Activated T-helper 1 cell treated with anti-CD3 and anti-CD28 coated beads, Interleukin-12 subunit alpha, Interleukin-12 subunit beta, Interleukin-2, Interleukin-4 antibody, amounts not matched to agents 30 ng/mL and 10 ng/mL and 1 ng/mL, durations not matched to agents 14 hours and 24 hours and 36 hours (primary cell): ENCODE measurements around the gene TRNP1. TPM values are rescaled to one million over a fixed set of nuclear protein-coding genes. Genes with fewer than 3 reads are reported as not detected.

Source experiments
- DNase-seq: peaks from one replicate; pipeline ENCODE4 v3.0.0; 2021; ENCODE audit warnings: low spot score
- H3K27ac Mint-ChIP-seq: one replicate; pipeline ENCODE4 v1.8.0; 2021; ENCODE audit warnings: mild to moderate bottlenecking, mixed read lengths
- H3K27me3 Mint-ChIP-seq: one replicate; pipeline ENCODE4 v1.8.0; 2022; ENCODE audit warnings: mild to moderate bottlenecking, moderate library complexity, mixed read lengths; ENCODE audit not compliant: insufficient read depth
- H3K36me3 Mint-ChIP-seq: one replicate; pipeline ENCODE4 v1.8.0; 2021; ENCODE audit warnings: low read depth, mixed read lengths
- H3K4me1 Mint-ChIP-seq: one replicate; pipeline ENCODE4 v1.8.0; 2021; ENCODE audit warnings: low read depth, mixed read lengths
- H3K4me3 Mint-ChIP-seq: one replicate; pipeline ENCODE4 v1.8.0; 2021; ENCODE audit warnings: mild to moderate bottlenecking, moderate library complexity, mixed read lengths
- H3K9me3 Mint-ChIP-seq: one replicate; pipeline ENCODE4 v1.8.0; 2021; ENCODE audit warnings: mixed read lengths
- intact Hi-C: fragments of 100-400 bp; cut with micrococcal nuclease; formaldehyde crosslinking; loops from one replicate; pipeline ENCODE4 v1.15.1; 2024
- total RNA-seq: library from RNA; stranded (reverse); gene quantifications from 2 replicates; pipeline ENCODE4 v1.2.3, GENCODE V29; 2022

The TRNP1 gene
- total RNA-seq, 1 donor from 2014 or later: 2.0 TPM

GRCh38 chr1:26999440-26999987 is 6.0 kb downstream of the TRNP1 start:
- Mint-ChIP-seq H3K4me1 (peaks cover 9% of the 10 kb centered on the region), H3K9me3 (no peaks in the 10 kb centered on the region)
- intact Hi-C loops: loop anchor here (5.0 kb wide), 1 partner anchor 138 kb away; no protein-coding TSS in a partner anchor

GRCh38 chr1:27000090-27000816 is 6.8 kb downstream of the TRNP1 start:
- no peaks in the 10 kb centered on the region for H3K36me3 Mint-ChIP-seq
- peaks cover 9% of the 10 kb centered on the region for H3K4me1 Mint-ChIP-seq
- no peak overlapping the region for H3K4me3 Mint-ChIP-seq
- H3K27me3 Mint-ChIP-seq: peaks cover 33% of the 10 kb centered on the region
- intact Hi-C loops: no loop called here
- no peak overlapping the region for H3K27ac Mint-ChIP-seq
- H3K9me3 Mint-ChIP-seq: no peaks in the 10 kb centered on the region
- no peak for DNase-seq

More at GRCh38 chr1:26999440-26999987, 6.0 kb downstream of the TRNP1 start:
- Mint-ChIP-seq H3K27ac (no peak overlapping the region), H3K27me3 (peaks cover 40% of the 10 kb centered on the region), H3K36me3 (no peaks in the 10 kb centered on the region), H3K4me3 (no peak overlapping the region)
- no peak for DNase-seq

- H3K36me3 Mint-ChIP-seq: no peaks in the 10 kb centered on the region
- intact Hi-C loops: no loop called here
- H3K4me3 Mint-ChIP-seq: no peak overlapping the region
- peaks cover 9% of the 10 kb centered on the region for H3K4me1 Mint-ChIP-seq
- no peaks in the 10 kb centered on the region for H3K9me3 Mint-ChIP-seq
- no peak for DNase-seq
- no peak overlapping the region for H3K27ac Mint-ChIP-seq
- H3K27me3 Mint-ChIP-seq: peaks cover 27% of the 10 kb centered on the region
Observed at GRCh38 chr1:27000817-27001460, 7.4 kb downstream of the TRNP1 start.

- Mint-ChIP-seq H3K36me3 (no peaks in the 10 kb centered on the region), H3K4me1 (peaks cover 9% of the 10 kb centered on the region), H3K27me3 (peaks cover 20% of the 10 kb centered on the region), H3K27ac (no peak overlapping the region), H3K4me3 (no peak overlapping the region), H3K9me3 (no peaks in the 10 kb centered on the region)
- DNase-seq: no peak
- intact Hi-C loops: no loop called here
Observed at GRCh38 chr1:27001570-27002360, 8.3 kb downstream of the TRNP1 start.

GRCh38 chr1:27003745-27004470 is 10.4 kb downstream of the TRNP1 start:
- DNase-seq: no peak
- Mint-ChIP-seq H3K27ac (no peak overlapping the region), H3K27me3 (peaks cover 18% of the 10 kb centered on the region), H3K4me3 (no peak overlapping the region), H3K4me1 (no peaks in the 10 kb centered on the region), H3K36me3 (no peaks in the 10 kb centered on the region), H3K9me3 (no peaks in the 10 kb centered on the region)
- intact Hi-C loops: no loop called here

GRCh38 chr1:27004471-27005165 is 11.1 kb downstream of the TRNP1 start:
- no peak for DNase-seq
- intact Hi-C loops: no loop called here
- Mint-ChIP-seq H3K4me3 (no peak overlapping the region), H3K27me3 (peaks cover 24% of the 10 kb centered on the region), H3K36me3 (no peaks in the 10 kb centered on the region), H3K4me1 (no peaks in the 10 kb centered on the region), H3K9me3 (no peaks in the 10 kb centered on the region), H3K27ac (no peak overlapping the region)

- Mint-ChIP-seq H3K9me3 (no peaks in the 10 kb centered on the region), H3K4me3 (no peak overlapping the region), H3K36me3 (no peaks in the 10 kb centered on the region), H3K4me1 (no peaks in the 10 kb centered on the region), H3K27me3 (peaks cover 26% of the 10 kb centered on the region), H3K27ac (no peak overlapping the region)
- DNase-seq: no peak
- intact Hi-C loops: no loop called here
Observed at GRCh38 chr1:27005166-27005530, 11.7 kb downstream of the TRNP1 start.

GRCh38 chr1:27005648-27006496 is 12.4 kb downstream of the TRNP1 start:
- no peak for DNase-seq
- no peaks in the 10 kb centered on the region for H3K9me3 Mint-ChIP-seq
- H3K27ac Mint-ChIP-seq: no peak overlapping the region
- H3K36me3 Mint-ChIP-seq: no peaks in the 10 kb centered on the region
- intact Hi-C loops: no loop called here
- H3K4me1 Mint-ChIP-seq: no peaks in the 10 kb centered on the region
- H3K4me3 Mint-ChIP-seq: no peak overlapping the region
- H3K27me3 Mint-ChIP-seq: peaks cover 25% of the 10 kb centered on the region

- no peak for DNase-seq
- Mint-ChIP-seq H3K4me1 (no peaks in the 10 kb centered on the region), H3K36me3 (no peaks in the 10 kb centered on the region), H3K27ac (no peak overlapping the region), H3K27me3 (peaks cover 26% of the 10 kb centered on the region), H3K4me3 (no peak overlapping the region), H3K9me3 (no peaks in the 10 kb centered on the region)
- intact Hi-C loops: no loop called here
Observed at GRCh38 chr1:27006683-27007082, 13.2 kb downstream of the TRNP1 start.

- Mint-ChIP-seq H3K4me3 (no peak overlapping the region), H3K36me3 (no peaks in the 10 kb centered on the region), H3K27ac (no peak overlapping the region), H3K9me3 (no peaks in the 10 kb centered on the region), H3K27me3 (peaks cover 33% of the 10 kb centered on the region), H3K4me1 (peaks cover 3% of the 10 kb centered on the region)
- intact Hi-C loops: no loop called here
- no peak for DNase-seq
Observed at GRCh38 chr1:27007909-27008582, 14.6 kb downstream of the TRNP1 start.

GRCh38 chr1:27009601-27010197 is 16.2 kb downstream of the TRNP1 start:
- H3K9me3 Mint-ChIP-seq: no peaks in the 10 kb centered on the region

More at GRCh38 chr1:27009601-27010197, 16.2 kb downstream of the TRNP1 start:
- DNase-seq: no peak
- Mint-ChIP-seq H3K27ac (no peak overlapping the region), H3K27me3 (peaks cover 37% of the 10 kb centered on the region), H3K4me3 (no peak overlapping the region), H3K36me3 (no peaks in the 10 kb centered on the region), H3K4me1 (peaks cover 5% of the 10 kb centered on the region)
- intact Hi-C loops: no loop called here
